ENCODE measurements around the gene NFKBIL1. TPM values are rescaled to one million over a fixed set of nuclear protein-coding genes. Genes with fewer than 3 reads are reported as not detected.

Gene NFKBIL1
- polyA plus RNA-seq, 2 of the 4 experiments (the other 2 are of a cell fraction), result 5.2 to 9.0 TPM

DNA sequence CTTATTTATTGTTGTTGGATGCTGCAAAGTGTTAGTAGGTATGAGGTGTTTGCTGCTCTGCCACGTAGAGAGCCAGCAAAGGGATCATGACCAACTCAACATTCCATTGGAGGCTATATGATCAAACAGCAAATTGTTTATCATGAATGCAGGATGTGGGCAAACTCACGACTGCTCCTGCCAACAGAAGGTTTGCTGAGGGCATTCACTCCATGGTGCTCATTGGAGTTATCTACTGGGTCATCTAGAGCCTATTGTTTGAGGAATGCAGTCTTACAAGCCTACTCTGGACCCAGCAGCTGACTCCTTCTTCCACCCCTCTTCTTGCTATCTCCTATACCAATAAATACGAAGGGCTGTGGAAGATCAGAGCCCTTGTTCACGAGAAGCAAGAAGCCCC lies 37.4 kb upstream of the NFKBIL1 start:
- H3K4me3 ChIP-seq, result no peak overlapping the region
- TF ChIP-seq HOXA7 (CRISPR knock-in tag; IDR thresholded peaks at IDR 0.05) (no peak), RAD21 (conservative IDR thresholded peaks at IDR 0.05 in 1 of 2, IDR thresholded peaks at IDR 0.05 in 1 of 2) (no peak), NPAS2 (CRISPR knock-in tag; IDR thresholded peaks at IDR 0.05; ENCODE audit: borderline replicate concordance) (no peak), POLR2AphosphoS2 (conservative IDR thresholded peaks at IDR 0.05; ENCODE audit: low read length) (no peak), ZSCAN20 (CRISPR knock-in tag; IDR thresholded peaks at IDR 0.05) (no peak), ESRRA (IDR thresholded peaks at IDR 0.05; ENCODE audit: borderline replicate concordance, low read length) (no peak), CHD2 (IDR thresholded peaks at IDR 0.05; ENCODE audit: low read length, partially characterized antibody) (no peak), CBX8 (IDR thresholded peaks at IDR 0.05) (no peak)
- TF ChIP-seq, protein P1, sequence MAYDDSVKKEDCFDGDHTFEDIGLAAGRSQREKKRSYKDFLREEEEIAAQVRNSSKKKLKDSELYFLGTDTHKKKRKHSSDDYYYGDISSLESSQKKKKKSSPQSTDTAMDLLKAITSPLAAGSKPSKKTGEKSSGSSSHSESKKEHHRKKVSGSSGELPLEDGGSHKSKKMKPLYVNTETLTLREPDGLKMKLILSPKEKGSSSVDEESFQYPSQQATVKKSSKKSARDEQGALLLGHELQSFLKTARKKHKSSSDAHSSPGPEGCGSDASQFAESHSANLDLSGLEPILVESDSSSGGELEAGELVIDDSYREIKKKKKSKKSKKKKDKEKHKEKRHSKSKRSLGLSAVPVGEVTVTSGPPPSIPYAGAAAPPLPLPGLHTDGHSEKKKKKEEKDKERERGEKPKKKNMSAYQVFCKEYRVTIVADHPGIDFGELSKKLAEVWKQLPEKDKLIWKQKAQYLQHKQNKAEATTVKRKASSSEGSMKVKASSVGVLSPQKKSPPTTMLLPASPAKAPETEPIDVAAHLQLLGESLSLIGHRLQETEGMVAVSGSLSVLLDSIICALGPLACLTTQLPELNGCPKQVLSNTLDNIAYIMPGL (CRISPR knock-in tag; IDR thresholded peaks at IDR 0.05; ENCODE audit: borderline replicate concordance), result no peak
- TF ChIP-seq, protein P2, sequence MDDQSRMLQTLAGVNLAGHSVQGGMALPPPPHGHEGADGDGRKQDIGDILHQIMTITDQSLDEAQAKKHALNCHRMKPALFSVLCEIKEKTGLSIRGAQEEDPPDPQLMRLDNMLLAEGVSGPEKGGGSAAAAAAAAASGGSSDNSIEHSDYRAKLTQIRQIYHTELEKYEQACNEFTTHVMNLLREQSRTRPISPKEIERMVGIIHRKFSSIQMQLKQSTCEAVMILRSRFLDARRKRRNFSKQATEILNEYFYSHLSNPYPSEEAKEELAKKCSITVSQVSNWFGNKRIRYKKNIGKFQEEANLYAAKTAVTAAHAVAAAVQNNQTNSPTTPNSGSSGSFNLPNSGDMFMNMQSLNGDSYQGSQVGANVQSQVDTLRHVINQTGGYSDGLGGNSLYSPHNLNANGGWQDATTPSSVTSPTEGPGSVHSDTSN (IDR thresholded peaks at IDR 0.05), result no peak
- WGBS (ENCODE audit: missing lambda C conversion rate), result 61% methylated on average over 4 of the region's 4 CpGs
- H3K4me1 ChIP-seq, result no peaks in the 10 kb centered on the region
- ATAC-seq (no peak), DNase-seq (ENCODE audit: low read depth in 1 of 2, low spot score in 1 of 2) (no peak), FAIRE-seq (no peak)
- ChIA-PET POLR2A (no interaction called here), CTCF (interaction anchor here (1.9 kb wide), 1 partner anchor 88 kb away, joined by 4 read pairs; no protein-coding TSS in a partner anchor)
- no peak overlapping the region for H3K4me2 ChIP-seq
- H3K27ac ChIP-seq, result no peak overlapping the region
- no peaks in the 10 kb centered on the region for H3K9me3 ChIP-seq

DNA sequence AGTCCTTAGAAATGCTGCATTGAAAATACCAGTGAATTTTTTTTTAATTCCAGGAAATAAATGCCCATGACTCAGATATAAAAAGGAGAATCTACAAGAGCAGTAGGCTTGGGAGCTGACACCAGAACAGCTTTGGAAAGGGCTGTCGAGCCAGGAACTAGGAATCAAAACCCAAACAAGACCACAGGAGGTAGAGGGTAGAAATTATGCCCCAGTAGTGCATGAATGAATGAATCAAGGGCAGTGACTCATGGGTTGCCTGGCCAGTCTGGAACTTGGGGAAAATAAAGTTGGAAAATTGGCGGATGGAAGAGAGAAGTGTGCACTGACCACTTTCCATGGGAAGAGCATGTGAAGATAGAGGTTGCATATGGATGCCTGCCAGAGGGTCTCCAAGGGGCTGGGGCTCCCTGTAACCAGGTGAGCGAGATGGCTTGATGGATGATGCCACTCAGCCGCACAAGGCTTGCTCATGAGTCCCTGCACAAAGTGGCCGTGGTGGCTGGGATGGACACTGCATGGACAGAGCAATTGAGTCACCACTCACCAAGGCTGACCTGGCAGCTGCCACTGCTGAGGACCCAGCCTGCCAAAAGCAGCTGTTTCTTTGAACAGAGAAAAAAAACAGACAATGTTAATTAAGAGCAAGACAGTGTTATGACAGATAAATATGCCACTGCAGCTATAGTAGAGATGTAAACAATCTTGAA lies 33.8 kb upstream of the NFKBIL1 start:
- TF ChIP-seq, protein P3, sequence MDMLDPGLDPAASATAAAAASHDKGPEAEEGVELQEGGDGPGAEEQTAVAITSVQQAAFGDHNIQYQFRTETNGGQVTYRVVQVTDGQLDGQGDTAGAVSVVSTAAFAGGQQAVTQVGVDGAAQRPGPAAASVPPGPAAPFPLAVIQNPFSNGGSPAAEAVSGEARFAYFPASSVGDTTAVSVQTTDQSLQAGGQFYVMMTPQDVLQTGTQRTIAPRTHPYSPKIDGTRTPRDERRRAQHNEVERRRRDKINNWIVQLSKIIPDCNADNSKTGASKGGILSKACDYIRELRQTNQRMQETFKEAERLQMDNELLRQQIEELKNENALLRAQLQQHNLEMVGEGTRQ (IDR thresholded peaks at IDR 0.05), result no peak
- TF ChIP-seq KDM5A (IDR thresholded peaks at IDR 0.05) (no peak), BHLHE40 (IDR thresholded peaks at IDR 0.05; ENCODE audit: low read depth, low read length) (no peak), HDAC2 (IDR thresholded peaks at IDR 0.05) (no peak), HOXB13 (CRISPR knock-in tag; IDR thresholded peaks at IDR 0.05; ENCODE audit: low read depth) (no peak), KDM1A (IDR thresholded peaks at IDR 0.05; ENCODE audit: low read depth) (no peak), RFX5 (IDR thresholded peaks at IDR 0.05) (no peak), HOXB5 (CRISPR knock-in tag; IDR thresholded peaks at IDR 0.05) (no peak), MAFK (IDR thresholded peaks at IDR 0.05; ENCODE audit: partially characterized antibody) (no peak), JUNB (IDR thresholded peaks at IDR 0.05) (no peak), MAZ (IDR thresholded peaks at IDR 0.05; ENCODE audit: borderline replicate concordance, low read depth, low read length) (no peak), GATA3 (IDR thresholded peaks at IDR 0.05; ENCODE audit: borderline replicate concordance) (no peak), EP300 (IDR thresholded peaks at IDR 0.05) (no peak), ZSCAN20 (CRISPR knock-in tag; IDR thresholded peaks at IDR 0.05) (no peak), HEYL (CRISPR knock-in tag; IDR thresholded peaks at IDR 0.05) (no peak), FOSL2 (IDR thresholded peaks at IDR 0.05) (no peak), FOSL2 (CRISPR knock-in tag; IDR thresholded peaks at IDR 0.05) (no peak)
- TF ChIP-seq, protein P4, sequence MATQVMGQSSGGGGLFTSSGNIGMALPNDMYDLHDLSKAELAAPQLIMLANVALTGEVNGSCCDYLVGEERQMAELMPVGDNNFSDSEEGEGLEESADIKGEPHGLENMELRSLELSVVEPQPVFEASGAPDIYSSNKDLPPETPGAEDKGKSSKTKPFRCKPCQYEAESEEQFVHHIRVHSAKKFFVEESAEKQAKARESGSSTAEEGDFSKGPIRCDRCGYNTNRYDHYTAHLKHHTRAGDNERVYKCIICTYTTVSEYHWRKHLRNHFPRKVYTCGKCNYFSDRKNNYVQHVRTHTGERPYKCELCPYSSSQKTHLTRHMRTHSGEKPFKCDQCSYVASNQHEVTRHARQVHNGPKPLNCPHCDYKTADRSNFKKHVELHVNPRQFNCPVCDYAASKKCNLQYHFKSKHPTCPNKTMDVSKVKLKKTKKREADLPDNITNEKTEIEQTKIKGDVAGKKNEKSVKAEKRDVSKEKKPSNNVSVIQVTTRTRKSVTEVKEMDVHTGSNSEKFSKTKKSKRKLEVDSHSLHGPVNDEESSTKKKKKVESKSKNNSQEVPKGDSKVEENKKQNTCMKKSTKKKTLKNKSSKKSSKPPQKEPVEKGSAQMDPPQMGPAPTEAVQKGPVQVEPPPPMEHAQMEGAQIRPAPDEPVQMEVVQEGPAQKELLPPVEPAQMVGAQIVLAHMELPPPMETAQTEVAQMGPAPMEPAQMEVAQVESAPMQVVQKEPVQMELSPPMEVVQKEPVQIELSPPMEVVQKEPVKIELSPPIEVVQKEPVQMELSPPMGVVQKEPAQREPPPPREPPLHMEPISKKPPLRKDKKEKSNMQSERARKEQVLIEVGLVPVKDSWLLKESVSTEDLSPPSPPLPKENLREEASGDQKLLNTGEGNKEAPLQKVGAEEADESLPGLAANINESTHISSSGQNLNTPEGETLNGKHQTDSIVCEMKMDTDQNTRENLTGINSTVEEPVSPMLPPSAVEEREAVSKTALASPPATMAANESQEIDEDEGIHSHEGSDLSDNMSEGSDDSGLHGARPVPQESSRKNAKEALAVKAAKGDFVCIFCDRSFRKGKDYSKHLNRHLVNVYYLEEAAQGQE (IDR thresholded peaks at IDR 0.05), result no peak
- Histone ChIP-seq H3K27ac (no peak overlapping the region), H3K4me2 (no peak overlapping the region), H3K9me3 (no peaks in the 10 kb centered on the region), H3K4me3 (no peak overlapping the region), H3K4me1 (no peaks in the 10 kb centered on the region)
- WGBS (ENCODE audit: missing lambda C conversion rate), result 37% methylated on average over 5 of the region's 5 CpGs
- CTCF ChIA-PET, result no interaction called here
- ATAC-seq, result no peak
- DNase-seq (ENCODE audit: low read depth in 1 of 2, low spot score in 1 of 2), result no peak
- FAIRE-seq, result no peak
- POLR2A ChIA-PET, result no interaction called here
